ENCODE data around the gene MGRN1.

DNA sequence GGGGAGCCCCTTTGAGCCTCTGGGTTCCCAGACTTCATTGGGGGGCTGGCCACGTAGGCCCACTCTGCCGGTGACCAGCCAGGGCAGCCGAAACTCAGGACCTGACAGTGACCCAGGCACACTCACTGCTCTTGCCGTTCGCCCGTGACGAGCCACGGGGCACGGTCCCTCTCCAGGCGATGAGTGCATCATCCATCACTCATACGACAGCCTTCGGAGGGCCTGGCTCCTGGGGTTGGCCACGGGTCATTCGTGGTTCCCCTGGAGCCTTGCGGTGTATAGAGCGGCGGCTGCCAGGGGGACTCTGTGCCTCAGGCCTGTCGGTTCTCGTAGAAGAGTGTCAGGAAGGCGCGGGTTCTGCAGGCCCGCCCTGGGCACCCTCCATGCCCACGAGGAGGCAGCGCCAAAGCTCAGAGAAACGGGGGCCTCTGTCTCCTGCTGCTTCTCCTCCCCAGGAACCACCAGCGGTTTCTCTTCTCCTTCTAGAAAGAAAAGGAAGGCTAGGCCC is 57.5 kb downstream of the MGRN1 start:
- TF ChIP-seq, protein P1, sequence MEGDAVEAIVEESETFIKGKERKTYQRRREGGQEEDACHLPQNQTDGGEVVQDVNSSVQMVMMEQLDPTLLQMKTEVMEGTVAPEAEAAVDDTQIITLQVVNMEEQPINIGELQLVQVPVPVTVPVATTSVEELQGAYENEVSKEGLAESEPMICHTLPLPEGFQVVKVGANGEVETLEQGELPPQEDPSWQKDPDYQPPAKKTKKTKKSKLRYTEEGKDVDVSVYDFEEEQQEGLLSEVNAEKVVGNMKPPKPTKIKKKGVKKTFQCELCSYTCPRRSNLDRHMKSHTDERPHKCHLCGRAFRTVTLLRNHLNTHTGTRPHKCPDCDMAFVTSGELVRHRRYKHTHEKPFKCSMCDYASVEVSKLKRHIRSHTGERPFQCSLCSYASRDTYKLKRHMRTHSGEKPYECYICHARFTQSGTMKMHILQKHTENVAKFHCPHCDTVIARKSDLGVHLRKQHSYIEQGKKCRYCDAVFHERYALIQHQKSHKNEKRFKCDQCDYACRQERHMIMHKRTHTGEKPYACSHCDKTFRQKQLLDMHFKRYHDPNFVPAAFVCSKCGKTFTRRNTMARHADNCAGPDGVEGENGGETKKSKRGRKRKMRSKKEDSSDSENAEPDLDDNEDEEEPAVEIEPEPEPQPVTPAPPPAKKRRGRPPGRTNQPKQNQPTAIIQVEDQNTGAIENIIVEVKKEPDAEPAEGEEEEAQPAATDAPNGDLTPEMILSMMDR (IDR thresholded peaks at IDR 0.05): no peak
- TF ChIP-seq POLR2A (IDR thresholded peaks at IDR 0.05): no peak
